IMR-90 (cell line): ENCODE data around the gene CNIH2.

Source experiments
- BHLHE40 ChIP-seq: fragments of 150-350 bp; IDR thresholded peaks from 2 replicates; pipeline ENCODE4 v1.6.1; 2016; ENCODE audit warnings: mild to moderate bottlenecking, low read depth, low read length
- CTCF ChIP-seq: conservative IDR thresholded peaks from 2 replicates; pipeline ENCODE4 v1.5.1; 2012; ENCODE audit warnings: mild to moderate bottlenecking, low read depth, low read length, improper control_type of control experiment
- ELK1 ChIP-seq: fragments of 150-350 bp; IDR thresholded peaks from 2 replicates; pipeline ENCODE4 v1.6.1; 2016; ENCODE audit warnings: low read depth, mild to moderate bottlenecking, low read length, moderate library complexity, borderline replicate concordance
- MXI1 ChIP-seq: IDR thresholded peaks from 2 replicates; pipeline ENCODE4 v1.6.1; 2012; ENCODE audit warnings: low read depth, mild to moderate bottlenecking, low read length, moderate library complexity, borderline replicate concordance
- POLR2A ChIP-seq: IDR thresholded peaks from 2 replicates; pipeline ENCODE4 v1.6.1; 2012; ENCODE audit warnings: mild to moderate bottlenecking, low read depth, low read length

- TF ChIP-seq POLR2A, result no peak
- TF ChIP-seq ELK1, result no peak
- TF ChIP-seq CTCF, result no peak
- no peak for TF ChIP-seq BHLHE40
- TF ChIP-seq MXI1, result no peak
Measured at GRCh38 chr11:66281001-66281400, 3.0 kb downstream of the CNIH2 start.
